GM19193 (cell line): Measurements from ENCODE around the gene BCO2.

Experiments
- POLR2A ChIP-seq: IDR thresholded peaks from 4 replicates; pipeline ENCODE4 v1.6.1; 2011; ENCODE audit not compliant: insufficient read depth, insufficient read length; ENCODE audit errors: extremely low read depth

Gene BCO2

GRCh38 chr11:112174789-112175598 lies at the start of gene BCO2:
TSS of gene BCO2 (plus strand) at chr11:112175512. CDS start at chr11:112175602, 90 bp downstream.
- TF ChIP-seq POLR2A = no peak

DNA sequence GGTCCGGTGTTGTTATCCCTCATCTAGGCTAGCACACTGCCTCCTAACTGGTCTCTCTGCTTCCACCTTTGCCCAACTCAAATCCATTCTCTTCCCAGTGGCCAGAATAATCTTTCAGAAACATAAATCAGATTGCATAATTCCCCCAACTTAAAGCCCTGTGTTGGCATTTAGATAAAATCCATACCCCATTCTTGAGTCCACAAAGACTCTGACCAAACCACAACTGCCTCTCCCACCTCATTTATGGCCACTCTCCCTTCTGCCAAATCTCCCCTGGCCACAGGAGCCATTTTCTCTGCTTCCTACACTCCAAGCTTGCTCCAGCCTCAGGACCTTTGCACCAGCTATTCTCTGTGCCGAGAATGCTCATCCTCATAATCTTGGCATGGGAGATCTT lies 48.3 kb upstream of the BCO2 start:
- no peak for TF ChIP-seq POLR2A

- TF ChIP-seq POLR2A = no peak
Measured at GRCh38 chr11:112128483-112129121, 46.7 kb upstream of the BCO2 start.

GRCh38 chr11:112129656-112130055 lies 45.7 kb upstream of the BCO2 start:
- TF ChIP-seq POLR2A = no peak

DNA sequence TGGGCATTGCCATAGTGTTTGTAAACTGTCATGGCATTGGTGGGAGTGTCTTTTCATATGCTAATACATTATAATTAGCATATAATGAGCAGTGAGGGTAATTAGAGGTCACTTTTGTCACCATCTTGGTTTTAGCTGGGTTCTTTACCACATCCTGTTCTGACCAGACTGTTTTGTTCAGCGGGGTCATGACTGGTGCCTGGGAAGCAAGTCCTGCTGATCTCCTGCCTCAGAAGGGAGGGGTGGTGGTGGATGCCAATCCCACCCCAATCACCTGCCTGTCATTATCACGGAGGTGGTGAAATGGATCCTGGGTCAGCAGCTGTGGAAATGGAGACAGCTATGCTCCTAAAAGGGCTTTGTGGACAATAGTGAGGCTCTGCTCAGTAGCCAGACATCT lies 42.6 kb upstream of the BCO2 start:
- no peak for TF ChIP-seq POLR2A

DNA sequence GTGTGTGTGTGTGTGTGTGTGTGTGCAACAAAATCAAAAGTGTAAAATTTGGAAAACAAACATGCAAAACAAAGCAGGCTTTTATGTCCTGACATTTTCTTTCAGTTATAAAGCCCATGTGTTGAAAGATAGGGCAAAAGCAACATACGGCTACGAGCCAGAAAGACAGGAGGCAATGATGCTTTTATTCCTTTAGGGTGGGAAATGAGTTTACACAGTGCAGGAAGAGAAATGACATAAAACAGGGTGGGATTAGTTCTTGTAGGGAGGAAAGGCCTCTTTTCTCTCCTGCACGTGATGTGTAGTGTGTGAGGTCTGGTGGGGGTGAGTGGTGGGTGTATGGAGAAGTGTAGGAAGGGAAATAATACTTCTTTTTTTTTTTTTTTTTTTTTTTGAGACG lies 40.8 kb upstream of the BCO2 start:
- TF ChIP-seq POLR2A = no peak

- no peak for TF ChIP-seq POLR2A
Measured at GRCh38 chr11:112143597-112143996, 31.7 kb upstream of the BCO2 start.

DNA sequence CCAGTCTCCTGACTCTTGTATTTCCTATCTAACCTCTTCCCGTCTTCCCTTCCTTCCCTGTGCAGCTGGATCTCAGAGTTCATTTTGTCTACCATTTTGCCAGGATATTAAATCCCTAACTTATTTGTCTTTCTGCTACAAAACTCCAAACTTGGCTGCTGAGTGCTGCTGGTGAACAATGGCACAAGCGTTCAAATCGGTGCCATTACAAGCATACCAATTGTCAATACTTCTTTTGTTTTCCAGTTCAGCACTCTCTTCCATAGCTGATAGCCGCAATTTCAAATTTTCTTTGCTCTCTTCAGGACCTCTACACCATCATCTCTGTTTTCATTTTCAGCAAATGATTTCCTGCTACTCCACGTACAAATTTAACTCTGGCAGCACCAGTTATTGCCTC lies 24.8 kb upstream of the BCO2 start:
- TF ChIP-seq POLR2A = no peak

- no peak for TF ChIP-seq POLR2A
Measured at GRCh38 chr11:112156153-112156955, 19.0 kb upstream of the BCO2 start.

DNA sequence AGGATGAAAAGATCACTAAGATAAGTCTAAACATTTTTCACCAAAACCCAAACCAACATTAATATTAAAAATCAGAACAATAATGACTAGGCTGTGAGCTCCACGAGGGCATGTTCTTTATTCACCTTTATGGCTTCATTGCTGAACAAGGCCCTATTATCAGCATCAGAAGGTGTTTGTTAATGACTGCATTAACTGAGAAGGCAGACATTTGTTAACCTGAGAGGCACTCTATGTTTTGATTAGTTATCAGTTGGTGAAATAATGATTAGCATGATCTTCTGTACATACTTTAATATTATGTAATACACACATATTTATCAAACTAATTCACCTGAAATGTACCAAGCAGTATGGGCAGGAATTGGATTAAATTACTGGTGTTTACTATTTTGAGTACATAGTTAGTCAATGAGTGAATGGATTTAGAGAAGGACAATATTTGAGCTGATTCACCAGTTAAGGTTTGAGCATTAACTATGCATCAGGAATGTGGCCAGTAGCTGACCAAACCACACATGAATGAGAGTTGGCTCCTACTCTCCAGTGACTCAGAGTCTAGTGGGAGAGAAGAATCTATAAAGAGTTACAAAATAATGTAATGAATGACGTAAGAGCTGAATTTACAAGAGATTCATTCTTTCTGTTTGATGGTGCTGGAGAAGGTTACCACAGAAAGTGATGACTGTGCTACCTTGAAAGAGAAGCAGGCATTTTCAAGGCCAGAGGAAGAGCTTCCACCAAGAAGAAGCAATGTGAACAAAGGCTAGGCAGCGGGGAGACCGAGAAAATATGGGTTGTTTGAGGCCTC lies 18.2 kb upstream of the BCO2 start:
- no peak for TF ChIP-seq POLR2A

DNA sequence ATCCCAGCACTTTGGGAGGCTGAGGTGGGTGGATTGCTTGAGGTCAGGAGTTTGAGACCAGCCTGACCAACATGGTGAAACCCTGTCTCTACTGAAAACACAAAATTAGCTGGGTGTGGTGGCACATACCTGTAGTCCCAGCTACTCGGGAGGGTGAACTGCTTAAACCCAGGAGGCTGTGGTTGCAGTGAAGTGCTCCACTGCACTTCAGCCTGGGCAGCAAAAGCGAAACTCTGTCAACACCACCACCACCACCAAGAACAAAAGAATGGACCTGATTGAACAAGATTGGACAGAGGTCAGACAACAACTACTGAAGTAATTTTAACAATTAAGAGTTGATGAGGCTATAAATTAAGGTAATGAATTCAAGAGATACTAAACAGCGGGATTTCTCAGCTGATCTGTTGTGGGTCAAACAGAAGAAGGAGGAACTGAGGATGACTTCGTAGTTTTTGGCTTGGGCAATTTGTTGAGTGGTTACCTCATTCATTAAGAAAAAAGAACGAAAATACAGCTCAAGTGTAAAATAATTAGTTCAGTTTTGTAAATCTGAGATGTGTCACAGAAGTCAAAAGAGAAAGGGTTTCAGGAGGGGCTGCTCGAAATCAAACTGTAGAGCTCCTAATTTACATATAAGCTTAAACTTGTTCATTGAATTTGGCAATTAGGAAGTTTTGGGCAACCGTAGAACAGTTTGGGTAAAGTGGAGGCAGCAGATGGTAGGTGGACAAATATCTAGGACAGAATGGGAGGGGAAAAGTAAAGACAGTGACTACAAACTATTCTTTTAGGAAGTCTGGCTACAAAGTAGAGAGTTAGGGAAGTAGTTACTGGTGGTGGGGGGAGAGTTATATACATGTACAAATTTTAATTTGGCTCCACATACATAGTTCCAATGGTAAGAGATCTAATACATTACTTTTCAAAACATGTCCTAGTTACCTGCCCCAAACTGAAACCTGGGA lies 15.9 kb upstream of the BCO2 start:
- TF ChIP-seq POLR2A = no peak

- no peak for TF ChIP-seq POLR2A
Measured at GRCh38 chr11:112160091-112160848, 15.0 kb upstream of the BCO2 start.

DNA sequence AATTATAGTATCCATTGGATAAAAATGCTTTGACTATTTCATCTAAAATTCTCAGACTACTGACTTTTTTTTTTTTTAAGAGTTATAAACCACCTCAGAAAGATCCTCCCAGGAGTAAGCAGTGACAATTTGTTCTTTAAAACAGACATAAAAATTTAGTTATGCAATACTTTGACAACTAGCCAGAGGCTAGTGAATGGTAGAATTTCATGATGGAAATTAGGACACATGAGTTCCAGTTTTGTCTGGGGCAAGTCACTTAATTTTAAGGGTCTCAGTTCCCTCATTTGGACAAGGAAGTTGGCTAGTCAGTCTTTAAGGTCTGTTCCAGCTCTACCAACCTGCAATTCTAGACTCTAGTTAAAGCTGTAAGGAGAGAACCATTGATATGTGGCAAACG lies 14.3 kb upstream of the BCO2 start:
- TF ChIP-seq POLR2A = no peak
